Erythroblast (primary cell): ENCODE measurements around the gene SPDEF.

ENCODE experiments used
- DNase-seq, 2 experiments: peaks; one replicate each; lab custom pipeline; 2025; lab: John Stamatoyannopoulos, UW
- GATA1 ChIP-seq: IDR thresholded peaks from 2 replicates; pipeline ENCODE4 v1.6.1; 2011; ENCODE audit warnings: low read depth, mild to moderate bottlenecking, control low read depth, low read length, moderate library complexity
- POLR2A ChIP-seq: IDR thresholded peaks from 2 replicates; pipeline ENCODE4 v1.6.1; 2011; ENCODE audit warnings: mild to moderate bottlenecking, low read length

Gene SPDEF

GRCh38 chr6:34560366-34561226, 4.5 kb upstream of the SPDEF start:
- TF ChIP-seq POLR2A (no peak), GATA1 (no peak)

GRCh38 chr6:34559651-34560365, 3.7 kb upstream of the SPDEF start:
- peak in 1 of 2 experiments; percentile 34 for DNase-seq

More at GRCh38 chr6:34560366-34561226, 4.5 kb upstream of the SPDEF start:
- DNase-seq = peak; percentile 80 to 90

GRCh38 chr6:34558172-34558714, 2.1 kb upstream of the SPDEF start:
- no peak for DNase-seq
- TF ChIP-seq POLR2A (no peak), GATA1 (no peak)

More at GRCh38 chr6:34559651-34560365, 3.7 kb upstream of the SPDEF start:
- TF ChIP-seq POLR2A = no peak
- no peak for TF ChIP-seq GATA1

- peak; percentile 44 to 73 for DNase-seq
- TF ChIP-seq GATA1 = no peak
- no peak for TF ChIP-seq POLR2A
Observed at GRCh38 chr6:34557228-34557627, 1.1 kb upstream of the SPDEF start.

- no peak for TF ChIP-seq POLR2A
- no peak for TF ChIP-seq GATA1
Observed at GRCh38 chr6:34556493-34556892, 364 bp upstream of the SPDEF start.

GRCh38 chr6:34555328-34555727, 801 bp downstream of the SPDEF start:
- TF ChIP-seq POLR2A = no peak
- TF ChIP-seq GATA1 = no peak
- DNase-seq = no peak

More at GRCh38 chr6:34556493-34556892, 364 bp upstream of the SPDEF start:
- no peak for DNase-seq

- DNase-seq = peak in 1 of 2 experiments; percentile 25
- TF ChIP-seq GATA1 = no peak
- no peak for TF ChIP-seq POLR2A
Observed at GRCh38 chr6:34555007-34555322, 1.2 kb downstream of the SPDEF start.

- TF ChIP-seq POLR2A (no peak), GATA1 (no peak)
- no peak for DNase-seq
Observed at GRCh38 chr6:34554291-34555006, 1.7 kb downstream of the SPDEF start.

GRCh38 chr6:34553750-34554149, 2.4 kb downstream of the SPDEF start:
- no peak for DNase-seq
- no peak for TF ChIP-seq GATA1
- TF ChIP-seq POLR2A = no peak

GRCh38 chr6:34553146-34553545, 3.0 kb downstream of the SPDEF start:
- no peak for DNase-seq
- TF ChIP-seq POLR2A = no peak

- DNase-seq = no peak
- TF ChIP-seq POLR2A (no peak), GATA1 (no peak)
Observed at GRCh38 chr6:34552620-34553019, 3.5 kb downstream of the SPDEF start.

- TF ChIP-seq POLR2A = no peak
- no peak for TF ChIP-seq GATA1
- DNase-seq = no peak
Observed at GRCh38 chr6:34551720-34552119, 4.4 kb downstream of the SPDEF start.

- no peak for TF ChIP-seq POLR2A
- TF ChIP-seq GATA1 = no peak
- DNase-seq = no peak
Observed at GRCh38 chr6:34549804-34550202, 6.3 kb downstream of the SPDEF start.

GRCh38 chr6:34549026-34549803, 6.9 kb downstream of the SPDEF start:
- TF ChIP-seq POLR2A (no peak), GATA1 (no peak)
- no peak for DNase-seq
